ENCODE measurements around the gene NAALADL2.

The NAALADL2 gene

GRCh38 chr3:175029828-175030227, 170.7 kb downstream of the NAALADL2 start:
- Mint-ChIP-seq H3K4me1 (ENCODE audit: low read depth in 2 of 2) (no peaks in the 10 kb centered on the region), H3K27ac (no peak overlapping the region), H3K4me3 (no peak overlapping the region), H3K9me3 (peaks cover 7 to 13% of the 10 kb centered on the region in 2 donors), H3K36me3 (ENCODE audit: insufficient read depth) (no peaks in the 10 kb centered on the region), H3K27me3 (no peaks in the 10 kb centered on the region)
- ATAC-seq (replicated peaks) = no peak
- DNase-seq = no peak

- H3K36me3 Mint-ChIP-seq (ENCODE audit: insufficient read depth) = no peaks in the 10 kb centered on the region
- ATAC-seq (replicated peaks) (no peak), DNase-seq (no peak)
Observed at GRCh38 chr3:175039875-175040274, 180.7 kb downstream of the NAALADL2 start.

GRCh38 chr3:175041369-175041768, 182.2 kb downstream of the NAALADL2 start:
- Mint-ChIP-seq H3K4me3 (no peak overlapping the region), H3K4me1 (ENCODE audit: low read depth in 2 of 2) (no peaks in the 10 kb centered on the region), H3K36me3 (ENCODE audit: insufficient read depth) (no peaks in the 10 kb centered on the region), H3K27me3 (no peaks in the 10 kb centered on the region), H3K27ac (no peak overlapping the region), H3K9me3 (peaks cover 5 to 7% of the 10 kb centered on the region in 2 donors)
- no peak for ATAC-seq (replicated peaks)
- DNase-seq = no peak

More at GRCh38 chr3:175039875-175040274, 180.7 kb downstream of the NAALADL2 start:
- no peak overlapping the region for H3K27ac Mint-ChIP-seq
- no peaks in the 10 kb centered on the region for H3K4me1 Mint-ChIP-seq (ENCODE audit: low read depth in 2 of 2)
- peaks cover 11 to 12% of the 10 kb centered on the region in 2 donors for H3K9me3 Mint-ChIP-seq
- no peak overlapping the region for H3K4me3 Mint-ChIP-seq
- H3K27me3 Mint-ChIP-seq = no peaks in the 10 kb centered on the region

- H3K27me3 Mint-ChIP-seq = no peaks in the 10 kb centered on the region
- no peak overlapping the region for H3K4me3 Mint-ChIP-seq
- H3K4me1 Mint-ChIP-seq (ENCODE audit: low read depth in 2 of 2) = no peaks in the 10 kb centered on the region
- ATAC-seq (replicated peaks) (no peak), DNase-seq (no peak)
- H3K9me3 Mint-ChIP-seq = peaks cover 5 to 7% of the 10 kb centered on the region in 2 donors
- H3K27ac Mint-ChIP-seq = no peak overlapping the region
- H3K36me3 Mint-ChIP-seq (ENCODE audit: insufficient read depth) = no peaks in the 10 kb centered on the region
Observed at GRCh38 chr3:175046601-175047000, 187.5 kb downstream of the NAALADL2 start.

GRCh38 chr3:175047786-175048185, 188.7 kb downstream of the NAALADL2 start:
- Mint-ChIP-seq H3K36me3 (ENCODE audit: insufficient read depth) (no peaks in the 10 kb centered on the region), H3K27me3 (no peaks in the 10 kb centered on the region), H3K9me3 (peaks cover 5 to 7% of the 10 kb centered on the region in 2 donors), H3K27ac (no peak overlapping the region), H3K4me1 (ENCODE audit: low read depth in 2 of 2) (no peaks in the 10 kb centered on the region), H3K4me3 (no peak overlapping the region)
- ATAC-seq (replicated peaks) = no peak
- DNase-seq = no peak

GRCh38 chr3:175057401-175057800, 198.3 kb downstream of the NAALADL2 start:
- Mint-ChIP-seq H3K27me3 (no peaks in the 10 kb centered on the region), H3K9me3 (peaks cover 11 to 25% of the 10 kb centered on the region in 2 donors), H3K4me3 (no peak overlapping the region), H3K27ac (no peak overlapping the region), H3K36me3 (ENCODE audit: insufficient read depth) (no peaks in the 10 kb centered on the region), H3K4me1 (ENCODE audit: low read depth in 2 of 2) (no peaks in the 10 kb centered on the region)
- DNase-seq (no peak), ATAC-seq (replicated peaks) (no peak)

GRCh38 chr3:175059788-175060187, 200.7 kb downstream of the NAALADL2 start:
- ATAC-seq (replicated peaks) (no peak), DNase-seq (no peak)
- H3K4me1 Mint-ChIP-seq (ENCODE audit: low read depth in 2 of 2) = no peaks in the 10 kb centered on the region
- H3K4me3 Mint-ChIP-seq = no peak overlapping the region
- peaks cover 9 to 13% of the 10 kb centered on the region in 2 donors for H3K9me3 Mint-ChIP-seq
- no peak overlapping the region for H3K27ac Mint-ChIP-seq
- H3K36me3 Mint-ChIP-seq (ENCODE audit: insufficient read depth) = no peaks in the 10 kb centered on the region
- no peaks in the 10 kb centered on the region for H3K27me3 Mint-ChIP-seq

GRCh38 chr3:175065497-175065896, 206.4 kb downstream of the NAALADL2 start:
- no peaks in the 10 kb centered on the region for H3K4me1 Mint-ChIP-seq (ENCODE audit: low read depth in 2 of 2)

GRCh38 chr3:175066617-175067415, 207.7 kb downstream of the NAALADL2 start:
- H3K9me3 Mint-ChIP-seq = no peaks in the 10 kb centered on the region
- no peak overlapping the region for H3K4me3 Mint-ChIP-seq
- H3K4me1 Mint-ChIP-seq (ENCODE audit: low read depth in 2 of 2) = no peaks in the 10 kb centered on the region
- no peak for DNase-seq
- H3K36me3 Mint-ChIP-seq (ENCODE audit: insufficient read depth) = no peaks in the 10 kb centered on the region
- no peak for ATAC-seq (replicated peaks)
- no peaks in the 10 kb centered on the region for H3K27me3 Mint-ChIP-seq
- H3K27ac Mint-ChIP-seq = no peak overlapping the region

More at GRCh38 chr3:175065497-175065896, 206.4 kb downstream of the NAALADL2 start:
- no peak overlapping the region for H3K4me3 Mint-ChIP-seq
- H3K36me3 Mint-ChIP-seq (ENCODE audit: insufficient read depth) = no peaks in the 10 kb centered on the region
- ATAC-seq (replicated peaks) (no peak), DNase-seq (no peak)
- no peak overlapping the region for H3K27ac Mint-ChIP-seq
- peaks cover 0 to 2% of the 10 kb centered on the region in 2 donors for H3K9me3 Mint-ChIP-seq
- H3K27me3 Mint-ChIP-seq = no peaks in the 10 kb centered on the region

GRCh38 chr3:175068587-175068986, 209.5 kb downstream of the NAALADL2 start:
- Mint-ChIP-seq H3K4me3 (no peak overlapping the region), H3K27ac (no peak overlapping the region), H3K27me3 (no peaks in the 10 kb centered on the region), H3K4me1 (ENCODE audit: low read depth in 2 of 2) (no peaks in the 10 kb centered on the region), H3K9me3 (no peaks in the 10 kb centered on the region), H3K36me3 (ENCODE audit: insufficient read depth) (no peaks in the 10 kb centered on the region)
- ATAC-seq (replicated peaks) (no peak), DNase-seq (no peak)

- ATAC-seq (replicated peaks) = no peak
Observed at GRCh38 chr3:175070946-175071345, 211.8 kb downstream of the NAALADL2 start.

GRCh38 chr3:175073219-175073905, 214.2 kb downstream of the NAALADL2 start:
- no peaks in the 10 kb centered on the region for H3K36me3 Mint-ChIP-seq (ENCODE audit: insufficient read depth)
- ATAC-seq (replicated peaks) (no peak), DNase-seq (no peak)
- no peaks in the 10 kb centered on the region for H3K27me3 Mint-ChIP-seq
- no peaks in the 10 kb centered on the region for H3K9me3 Mint-ChIP-seq
- H3K4me1 Mint-ChIP-seq (ENCODE audit: low read depth in 2 of 2) = no peaks in the 10 kb centered on the region
- no peak overlapping the region for H3K4me3 Mint-ChIP-seq
- no peak overlapping the region for H3K27ac Mint-ChIP-seq

More at GRCh38 chr3:175070946-175071345, 211.8 kb downstream of the NAALADL2 start:
- Mint-ChIP-seq H3K27me3 (no peaks in the 10 kb centered on the region), H3K36me3 (ENCODE audit: insufficient read depth) (no peaks in the 10 kb centered on the region), H3K9me3 (no peaks in the 10 kb centered on the region), H3K4me3 (no peak overlapping the region), H3K27ac (no peak overlapping the region), H3K4me1 (ENCODE audit: low read depth in 2 of 2) (no peaks in the 10 kb centered on the region)
- DNase-seq = no peak

GRCh38 chr3:175075269-175075668, 216.1 kb downstream of the NAALADL2 start:
- H3K27ac Mint-ChIP-seq = no peak overlapping the region
- DNase-seq = no peak

GRCh38 chr3:175077216-175077615, 218.1 kb downstream of the NAALADL2 start:
- DNase-seq = no peak
- Mint-ChIP-seq H3K27me3 (no peaks in the 10 kb centered on the region), H3K4me1 (ENCODE audit: low read depth in 2 of 2) (no peaks in the 10 kb centered on the region), H3K9me3 (no peaks in the 10 kb centered on the region), H3K4me3 (no peak overlapping the region), H3K27ac (no peak overlapping the region), H3K36me3 (ENCODE audit: insufficient read depth) (no peaks in the 10 kb centered on the region)
- ATAC-seq (replicated peaks) = no peak

More at GRCh38 chr3:175075269-175075668, 216.1 kb downstream of the NAALADL2 start:
- no peak overlapping the region for H3K4me3 Mint-ChIP-seq
- H3K9me3 Mint-ChIP-seq = no peaks in the 10 kb centered on the region
- no peaks in the 10 kb centered on the region for H3K4me1 Mint-ChIP-seq (ENCODE audit: low read depth in 2 of 2)
- H3K36me3 Mint-ChIP-seq (ENCODE audit: insufficient read depth) = no peaks in the 10 kb centered on the region
- no peak for ATAC-seq (replicated peaks)
- no peaks in the 10 kb centered on the region for H3K27me3 Mint-ChIP-seq
